HG03135 (cell line): ENCODE data around the gene SNAI1.
"Not testable (repeated sequence)": the region's sequence is repeated elsewhere in the genome, so short reads cannot be mapped to it uniquely, and the experiment has no call there.

Source experiments
- ATAC-seq: cut with Tn5 transposase; IDR thresholded peaks from one replicate; pipeline ENCODE4 v1.9.1; 2021; ENCODE audit warnings: mild to moderate bottlenecking, moderate library complexity; ENCODE audit not compliant: unreplicated experiment

The SNAI1 gene

GRCh38 chr20:50011597-50011996 lies 28.8 kb downstream of the SNAI1 start:
- ATAC-seq = not testable (repeated sequence)

GRCh38 chr20:50012282-50013263 lies 29.8 kb downstream of the SNAI1 start:
- ATAC-seq = no peak

GRCh38 chr20:50013976-50014375 lies 31.2 kb downstream of the SNAI1 start:
- no peak for ATAC-seq

- no peak for ATAC-seq
Measured at GRCh38 chr20:50014570-50015562, 32.1 kb downstream of the SNAI1 start.

GRCh38 chr20:50015636-50015992 lies 32.8 kb downstream of the SNAI1 start:
- no peak for ATAC-seq

- no peak for ATAC-seq
Measured at GRCh38 chr20:50015993-50016770, 33.4 kb downstream of the SNAI1 start.

GRCh38 chr20:50017160-50017559 lies 34.4 kb downstream of the SNAI1 start:
- no peak for ATAC-seq

- ATAC-seq = no peak
Measured at GRCh38 chr20:50017576-50018248, 34.9 kb downstream of the SNAI1 start.

GRCh38 chr20:50019466-50020256 lies 36.9 kb downstream of the SNAI1 start:
- ATAC-seq = no peak

- ATAC-seq = no peak
Measured at GRCh38 chr20:50020288-50020687, 37.5 kb downstream of the SNAI1 start.

- no peak for ATAC-seq
Measured at GRCh38 chr20:50022676-50023075, 39.9 kb downstream of the SNAI1 start.

- no peak for ATAC-seq
Measured at GRCh38 chr20:50023116-50023805, 40.5 kb downstream of the SNAI1 start.

GRCh38 chr20:50026746-50027575 lies 44.2 kb downstream of the SNAI1 start:
- ATAC-seq = no peak

GRCh38 chr20:50027611-50028105 lies 44.9 kb downstream of the SNAI1 start:
- ATAC-seq = no peak

GRCh38 chr20:50029083-50029696 lies 46.4 kb downstream of the SNAI1 start:
- ATAC-seq = no peak

- ATAC-seq = no peak
Measured at GRCh38 chr20:50029697-50030461, 47.1 kb downstream of the SNAI1 start.
